HG03045 (cell line): Measurements from ENCODE around the gene JAKMIP3.

Experiments used
- ATAC-seq: cut with Tn5 transposase; IDR thresholded peaks from one replicate; pipeline ENCODE4 v1.9.1; 2021; ENCODE audit warnings: mild to moderate bottlenecking, moderate library complexity; ENCODE audit not compliant: unreplicated experiment

Gene JAKMIP3

DNA sequence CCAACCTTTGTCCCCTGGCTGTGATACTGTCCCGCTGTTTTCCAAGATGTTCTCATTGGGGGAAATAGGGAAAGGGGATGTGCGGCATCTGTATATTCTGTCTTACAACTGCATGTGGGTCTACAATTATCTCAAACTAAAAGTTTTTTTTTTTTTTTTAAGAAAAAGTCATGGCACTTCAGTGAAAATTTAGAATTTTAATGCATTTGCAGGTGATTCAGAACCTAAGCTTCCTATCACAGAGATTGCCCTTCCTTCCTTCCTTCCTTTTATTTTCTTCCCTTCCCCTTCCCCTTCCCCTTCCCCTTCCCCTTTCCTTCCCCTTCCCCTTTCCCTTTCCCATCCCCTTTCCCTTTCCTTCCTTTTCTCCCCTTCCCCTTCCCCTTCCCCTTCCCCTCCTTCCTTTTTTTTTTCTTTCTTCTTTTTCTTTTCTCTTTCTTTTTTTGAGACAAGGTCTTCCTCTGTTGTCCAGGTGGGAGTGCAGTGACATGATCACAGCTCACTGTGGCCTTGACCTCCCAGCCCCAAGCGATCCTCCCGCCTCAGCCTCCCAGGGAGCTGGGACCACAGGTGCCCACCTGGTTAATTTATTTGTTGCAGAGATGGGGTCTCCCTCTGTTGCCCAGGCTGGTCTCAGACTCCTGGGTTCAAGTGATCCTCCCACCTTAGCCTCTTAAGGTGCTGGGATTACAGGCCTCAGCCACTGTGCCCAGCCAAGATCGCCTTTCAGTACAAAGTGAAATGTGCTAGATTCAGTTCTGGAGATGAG lies 32.0 kb downstream of the JAKMIP3 start:
- ATAC-seq: no peak

DNA sequence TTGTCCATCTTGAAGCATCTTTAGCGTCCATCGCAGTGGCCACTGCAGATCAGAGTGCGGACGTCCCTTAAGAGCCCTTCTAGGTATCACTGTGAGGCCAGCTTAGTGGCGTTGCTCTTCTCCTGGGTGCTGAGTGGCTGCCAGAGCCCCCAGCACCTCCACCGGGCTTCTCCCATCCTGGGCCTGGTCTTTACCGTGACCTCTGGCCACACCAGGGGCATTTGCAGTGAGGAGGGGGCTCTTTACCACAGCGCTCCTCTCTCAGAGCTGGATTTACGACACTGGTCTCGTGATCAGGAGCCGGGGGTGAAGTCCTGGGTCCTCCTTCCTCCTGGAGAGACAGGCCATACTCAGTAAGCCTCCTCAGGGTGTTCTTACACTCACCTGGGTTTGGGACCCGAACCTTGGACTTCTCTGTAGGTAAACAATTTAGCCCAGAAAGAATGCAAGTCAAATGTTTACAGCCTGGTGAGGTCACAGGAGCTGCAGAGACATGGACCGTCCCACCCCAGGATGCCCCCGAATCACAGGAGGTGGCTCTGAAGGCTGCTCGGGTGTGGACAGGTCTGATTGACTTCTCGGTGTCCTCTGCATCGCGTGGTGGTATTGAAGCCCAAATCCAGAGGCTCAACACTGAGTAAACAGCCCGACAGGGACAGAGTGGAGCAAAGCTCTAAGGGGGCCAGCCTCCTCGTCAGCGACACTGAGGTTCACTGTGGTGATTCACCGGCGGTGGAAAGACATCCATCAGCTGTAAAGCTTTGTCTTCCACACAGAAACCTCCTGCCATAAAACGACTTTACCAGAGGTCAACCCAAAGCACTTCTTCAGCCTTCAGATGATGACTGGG lies 33.0 kb downstream of the JAKMIP3 start:
- ATAC-seq: no peak

DNA sequence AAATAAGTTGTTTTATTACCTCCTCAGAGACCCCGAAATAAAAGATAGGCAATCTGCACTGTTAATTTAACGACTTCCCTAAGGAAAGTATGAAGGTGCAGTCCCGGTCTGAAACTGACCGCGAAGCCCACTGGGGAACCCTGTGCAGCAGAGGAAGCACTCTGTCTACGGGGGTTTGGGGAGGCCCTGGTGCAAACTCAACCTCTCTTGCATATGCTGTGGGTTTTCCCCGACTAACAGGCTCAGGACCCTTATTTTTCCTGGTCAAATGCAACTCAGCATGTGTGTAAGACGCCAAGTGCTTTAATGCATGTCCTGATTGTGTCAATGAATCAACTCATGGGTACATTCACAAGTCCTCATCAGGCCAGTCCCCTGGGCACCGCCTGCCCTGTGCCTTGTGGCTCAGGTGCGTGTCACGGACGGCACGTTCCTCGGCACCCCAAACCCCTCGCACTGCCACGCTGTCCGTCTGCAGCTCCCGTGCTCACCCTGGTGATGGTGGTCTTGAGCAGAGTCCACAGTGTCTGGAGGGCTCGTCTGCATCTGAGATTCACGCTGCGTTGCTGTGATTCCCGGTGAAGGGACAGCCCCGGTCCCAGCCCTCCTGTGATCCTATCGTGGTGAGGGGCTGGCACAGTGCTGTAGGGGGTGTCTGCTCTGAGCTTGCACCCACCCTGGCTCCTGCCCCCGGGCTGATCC lies 33.8 kb downstream of the JAKMIP3 start:
- no peak for ATAC-seq

DNA sequence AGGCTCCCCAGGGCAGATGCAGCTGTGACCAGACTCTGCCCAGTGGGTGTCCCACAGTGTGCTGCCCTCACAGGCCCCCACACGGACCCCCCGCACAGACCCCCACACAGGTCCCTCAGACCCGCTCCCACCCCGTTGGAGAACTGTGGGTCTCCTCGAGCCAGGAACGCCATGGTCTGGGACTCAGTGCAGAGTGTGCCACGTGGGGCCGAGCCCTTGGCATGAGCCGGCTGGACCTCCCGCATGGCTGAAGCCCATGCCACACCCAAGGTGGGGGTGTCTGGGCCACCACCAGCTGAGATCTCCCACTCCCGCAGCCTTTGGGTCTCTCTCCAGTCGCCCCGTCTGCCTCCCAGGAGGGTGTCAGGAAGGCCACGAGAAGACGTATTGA lies 34.3 kb downstream of the JAKMIP3 start:
- ATAC-seq: no peak

DNA sequence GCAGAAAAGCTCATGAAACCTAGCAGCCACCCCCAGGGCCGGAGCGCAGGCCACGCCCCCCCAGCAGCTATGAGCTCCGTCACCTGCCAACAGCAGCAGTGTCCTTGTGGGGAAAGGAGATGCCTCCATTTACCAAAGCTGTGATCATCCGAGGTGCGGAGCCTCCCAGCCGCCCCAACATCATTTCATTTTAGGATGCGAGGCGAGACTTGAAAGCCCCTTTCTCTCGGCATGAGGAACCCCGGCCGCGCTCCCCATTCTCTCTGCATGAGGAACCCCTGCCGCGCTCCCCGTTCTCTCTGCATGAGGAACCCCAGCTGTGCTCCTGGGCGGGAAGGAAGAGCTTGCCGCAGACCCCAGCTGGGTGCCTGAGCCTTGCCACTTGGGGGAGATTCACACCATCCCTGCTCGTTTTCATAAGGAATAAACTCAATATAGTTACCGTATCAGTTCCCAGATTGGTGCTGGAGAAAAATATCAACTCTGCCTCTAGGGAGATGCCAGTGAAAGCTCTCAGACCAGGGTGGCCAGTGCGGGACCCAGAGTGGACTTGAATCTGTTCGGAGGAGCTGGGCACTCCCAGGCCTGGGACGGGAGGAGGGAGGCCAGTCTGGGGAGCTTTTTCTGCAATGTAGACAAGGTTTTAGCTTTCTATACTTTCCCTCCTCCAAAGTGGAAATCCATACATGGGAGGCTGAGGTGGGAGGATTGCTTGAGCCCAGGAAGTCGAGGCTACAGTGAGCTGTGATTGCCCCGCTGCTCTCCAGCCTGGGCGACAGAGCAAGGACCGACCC lies 35.0 kb downstream of the JAKMIP3 start:
- ATAC-seq: no peak

DNA sequence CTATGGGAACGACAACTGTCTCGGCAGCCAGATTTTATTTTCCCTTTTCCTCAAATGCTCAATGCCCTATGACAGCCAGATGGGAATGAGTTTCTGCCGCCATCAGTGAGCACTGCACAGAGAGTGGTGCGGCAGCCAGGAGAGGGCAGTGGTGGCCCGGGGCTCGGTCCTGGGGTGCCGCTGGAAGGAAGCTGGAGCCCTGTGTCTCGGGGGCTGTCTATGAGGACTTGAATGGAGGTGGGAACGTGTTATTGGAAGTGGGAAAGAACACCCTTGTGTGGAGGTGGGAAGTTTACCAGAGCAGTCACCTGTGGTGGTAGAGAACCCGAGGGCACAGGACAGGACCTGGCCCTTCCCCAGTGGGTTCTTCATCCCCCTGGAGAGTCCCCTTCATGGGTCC lies 35.8 kb downstream of the JAKMIP3 start:
- ATAC-seq: no peak

DNA sequence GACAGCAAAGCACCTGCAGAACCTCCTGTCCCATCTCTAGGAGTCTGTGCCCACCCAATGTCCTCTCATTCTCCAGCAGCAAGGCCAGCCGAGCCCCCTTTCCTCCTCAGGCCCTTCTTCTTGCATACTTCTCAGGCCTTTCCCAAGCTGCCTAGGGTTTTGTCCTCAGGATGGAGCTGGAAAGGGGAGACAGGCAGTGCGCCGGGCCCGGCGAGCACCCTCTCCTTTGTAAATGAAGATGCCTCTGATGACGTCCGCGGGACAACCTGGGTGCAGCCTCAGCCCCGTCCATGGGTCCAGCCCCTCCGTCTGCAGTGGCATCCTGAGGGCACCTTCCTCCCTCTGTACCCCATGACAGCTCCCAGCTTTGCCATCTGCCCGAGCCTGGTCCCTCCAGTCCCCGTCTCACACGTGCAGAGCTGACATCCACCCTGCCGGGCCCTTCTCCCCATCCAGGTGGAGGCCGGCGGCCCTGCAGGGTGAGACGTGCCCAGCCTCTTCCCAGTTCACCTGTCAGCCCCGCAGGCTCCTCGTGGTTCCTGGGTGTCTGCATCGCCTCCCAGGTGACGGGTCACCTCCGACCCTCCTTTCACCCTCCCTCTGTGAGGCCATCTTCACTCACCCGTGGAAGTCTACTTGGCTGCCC lies 36.4 kb downstream of the JAKMIP3 start:
- ATAC-seq: no peak

DNA sequence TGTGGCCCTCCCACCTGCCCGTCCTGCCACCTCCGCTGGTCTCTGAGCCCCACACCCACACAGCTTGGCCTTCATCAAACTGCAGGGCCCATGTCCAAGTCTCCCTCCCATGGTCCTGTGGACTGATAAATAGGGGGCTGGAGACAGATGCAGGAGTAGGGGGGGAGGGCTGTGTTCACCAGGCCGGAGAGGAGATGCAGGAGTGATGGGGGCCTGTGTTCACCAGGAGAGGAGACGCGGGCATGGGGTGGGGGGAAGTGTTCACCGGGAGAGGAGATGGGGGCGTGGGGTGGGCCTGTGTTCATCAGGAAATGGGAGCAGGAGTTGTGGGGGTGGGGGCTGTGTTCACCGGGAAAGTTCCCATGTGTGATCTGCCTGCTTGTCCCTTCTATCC lies 37.0 kb downstream of the JAKMIP3 start:
- no peak for ATAC-seq

DNA sequence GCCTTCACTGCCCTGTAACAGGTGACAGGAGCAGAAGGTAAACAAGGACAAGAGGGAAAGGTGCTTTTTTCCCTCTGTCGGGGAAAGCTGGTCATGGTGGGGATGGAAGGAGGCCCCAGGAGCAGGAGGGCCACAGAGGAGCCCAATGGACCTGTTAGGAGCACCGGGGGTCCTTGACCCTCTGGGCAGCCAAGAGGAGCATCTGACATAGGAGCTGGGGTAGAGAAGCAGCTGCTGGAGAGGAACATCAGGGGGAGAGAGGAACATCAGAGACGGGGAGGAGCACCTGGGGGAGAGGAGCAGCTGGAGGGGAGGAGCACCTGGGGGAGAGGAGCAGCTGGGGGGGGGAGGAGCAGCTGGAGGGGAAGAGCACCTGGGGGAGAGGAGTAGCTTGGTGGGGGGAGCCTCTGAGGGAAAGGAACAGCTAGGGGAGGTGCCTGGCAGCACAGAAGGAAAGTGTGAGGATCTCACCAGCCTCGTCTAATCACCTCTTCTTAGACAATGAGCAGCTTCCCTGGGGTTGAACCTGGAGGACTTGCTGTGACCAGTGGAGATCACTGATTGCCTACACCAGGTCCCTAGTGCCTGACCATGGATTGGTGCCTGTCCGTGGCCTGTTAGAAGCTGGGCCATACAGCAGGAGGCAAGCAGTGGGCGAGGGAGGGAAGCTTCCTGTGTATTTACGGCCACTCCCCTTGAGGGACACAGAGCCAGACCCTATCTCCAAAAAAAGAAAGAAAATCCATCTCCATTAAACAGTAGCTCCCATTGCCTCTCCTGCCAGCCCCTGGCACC lies 37.6 kb downstream of the JAKMIP3 start:
- ATAC-seq: no peak

DNA sequence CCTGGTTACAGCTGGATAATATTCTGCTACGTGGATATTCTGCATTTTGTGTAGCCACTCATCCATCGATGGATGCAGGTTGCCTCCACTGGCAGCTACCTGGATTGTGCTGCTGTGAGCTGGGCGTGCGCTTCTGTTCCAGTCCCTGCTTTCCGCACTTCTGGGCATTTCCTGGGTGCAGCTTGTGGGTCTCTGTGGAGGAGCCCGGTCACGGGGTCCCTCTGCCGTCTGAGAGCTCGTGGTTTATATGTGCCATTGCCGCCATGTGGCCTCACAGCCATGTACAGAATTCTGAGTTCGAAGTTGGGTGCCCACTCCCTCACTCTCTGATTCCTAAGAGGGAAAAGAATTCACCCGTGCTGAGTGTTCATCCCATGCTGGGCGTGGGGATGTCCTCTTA lies 38.3 kb downstream of the JAKMIP3 start:
- no peak for ATAC-seq

DNA sequence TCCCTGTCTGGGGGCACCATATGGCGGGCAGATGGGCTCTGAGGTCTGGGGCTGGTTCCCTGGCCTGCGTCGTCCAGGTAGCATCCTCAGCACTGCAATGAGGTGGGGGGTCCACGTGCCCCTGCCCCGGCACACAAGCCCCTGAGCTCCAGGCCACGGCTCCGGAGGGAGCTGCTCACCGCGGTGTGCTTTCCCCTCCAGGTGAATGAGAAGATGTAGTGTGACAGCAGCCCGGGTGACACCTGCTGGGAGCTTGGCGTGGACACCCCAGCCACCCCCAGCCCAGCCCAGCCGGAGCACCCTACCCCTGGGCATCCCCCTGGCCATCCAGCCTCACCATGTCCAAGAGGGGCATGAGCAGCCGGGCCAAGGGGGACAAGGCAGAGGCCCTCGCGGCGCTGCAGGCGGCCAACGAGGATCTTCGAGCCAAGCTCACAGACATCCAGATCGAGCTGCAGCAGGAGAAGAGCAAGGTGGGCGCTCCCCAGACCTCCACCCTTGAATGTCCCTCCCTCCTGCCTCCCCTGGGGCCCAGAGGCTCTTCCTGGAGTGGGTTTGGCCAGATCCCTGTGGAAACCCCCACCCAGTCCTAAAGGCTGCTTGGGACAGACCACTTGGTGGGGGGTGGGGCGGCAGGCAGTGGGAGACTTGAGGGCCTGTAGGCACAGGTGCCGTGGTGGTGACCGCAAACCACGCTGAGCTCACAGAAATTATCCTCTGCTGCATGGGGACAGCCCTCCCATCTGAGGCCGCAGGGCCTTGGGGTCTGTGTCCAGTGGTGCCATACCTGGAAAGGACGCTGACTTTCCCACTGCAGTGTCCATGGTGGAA lies 38.9 kb downstream of the JAKMIP3 start:
- no peak for ATAC-seq

DNA sequence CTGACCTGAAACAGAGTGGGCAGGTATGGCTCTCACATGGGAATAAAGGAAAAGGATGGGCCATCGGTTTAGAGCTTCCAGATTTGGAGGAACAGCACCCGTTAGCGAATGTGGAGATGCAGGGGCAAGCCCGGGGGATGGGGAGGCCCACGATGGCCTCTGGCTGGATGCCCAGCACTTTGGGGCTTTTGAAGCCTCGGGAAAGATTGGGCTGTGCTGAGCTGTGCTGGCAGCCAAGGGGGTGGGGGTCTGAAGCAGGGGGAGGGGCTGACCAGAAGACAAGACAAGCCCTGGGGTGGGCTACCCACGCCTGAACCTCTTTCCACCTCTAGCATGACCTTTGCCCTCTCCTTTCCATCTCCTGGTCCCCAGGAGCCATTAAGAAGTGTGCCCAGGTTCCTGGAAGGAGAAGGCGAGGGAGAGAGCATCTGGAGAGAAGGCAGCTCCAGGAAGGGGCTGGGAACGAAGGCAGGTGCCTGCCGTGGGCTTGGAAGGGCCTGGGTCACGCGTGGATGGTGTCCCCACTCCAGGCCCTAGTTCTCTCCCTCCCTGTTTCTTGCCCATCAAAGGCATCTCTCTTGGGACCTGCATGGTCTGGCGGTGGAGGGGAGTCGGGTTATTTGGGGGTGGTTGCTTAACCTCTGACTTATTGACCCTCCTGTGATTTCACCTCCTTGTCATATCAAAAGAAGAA lies 39.7 kb downstream of the JAKMIP3 start:
- no peak for ATAC-seq

DNA sequence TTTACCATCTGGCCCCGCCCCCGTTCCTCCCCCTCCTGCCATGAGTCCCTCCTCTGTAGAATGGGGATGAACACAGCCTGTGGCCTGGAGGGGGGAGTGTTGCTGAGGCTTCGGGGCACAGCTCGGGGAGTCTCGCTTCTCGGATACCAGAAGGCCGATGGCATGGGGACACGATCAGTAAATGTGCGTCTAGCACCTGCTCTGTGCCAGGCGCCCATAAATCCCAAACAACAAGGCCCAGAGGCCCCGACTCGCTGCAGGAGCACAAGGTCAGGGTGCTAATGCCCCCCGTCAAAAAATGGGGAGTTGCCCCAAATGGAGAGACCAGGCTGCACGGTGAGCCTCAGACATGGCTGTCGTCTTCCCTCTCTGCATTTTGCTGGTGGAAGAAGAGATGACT lies 40.7 kb downstream of the JAKMIP3 start:
- ATAC-seq: no peak

DNA sequence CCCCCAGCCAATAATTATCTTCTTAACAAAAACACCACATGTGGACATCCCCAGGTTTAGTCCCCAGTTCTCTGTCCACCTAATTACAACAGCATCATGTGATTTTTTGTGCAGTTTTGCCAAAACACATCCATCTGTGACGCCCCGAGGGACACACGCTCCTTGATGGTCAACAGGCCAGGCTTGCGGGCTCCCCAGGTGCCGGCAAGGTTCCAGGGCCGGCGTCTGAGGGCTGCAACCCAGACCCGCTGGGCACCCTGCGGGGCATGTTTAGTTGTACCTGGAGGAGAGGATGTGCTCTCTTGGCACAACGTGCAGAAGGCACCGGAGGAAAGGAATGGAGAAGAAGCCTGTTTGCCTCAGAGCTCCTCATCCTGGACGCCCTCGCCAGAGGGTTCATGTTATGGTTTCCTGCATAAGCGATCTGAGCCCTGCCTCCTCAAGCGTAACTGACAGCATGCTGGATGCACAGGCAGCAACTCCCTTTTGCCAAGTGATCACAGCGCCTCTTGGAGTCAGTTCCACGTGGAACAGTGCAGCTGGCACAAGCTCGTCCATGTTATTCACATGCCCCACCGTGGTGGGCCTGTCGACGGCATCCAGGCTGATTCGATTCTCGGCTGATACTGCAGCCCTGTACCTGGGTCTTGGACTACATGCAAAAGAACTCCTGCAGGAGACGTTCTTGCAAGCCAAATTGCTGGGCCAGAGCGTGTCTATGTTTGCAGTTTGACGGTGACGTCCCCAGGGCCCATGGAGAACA lies 41.6 kb downstream of the JAKMIP3 start:
- no peak for ATAC-seq

DNA sequence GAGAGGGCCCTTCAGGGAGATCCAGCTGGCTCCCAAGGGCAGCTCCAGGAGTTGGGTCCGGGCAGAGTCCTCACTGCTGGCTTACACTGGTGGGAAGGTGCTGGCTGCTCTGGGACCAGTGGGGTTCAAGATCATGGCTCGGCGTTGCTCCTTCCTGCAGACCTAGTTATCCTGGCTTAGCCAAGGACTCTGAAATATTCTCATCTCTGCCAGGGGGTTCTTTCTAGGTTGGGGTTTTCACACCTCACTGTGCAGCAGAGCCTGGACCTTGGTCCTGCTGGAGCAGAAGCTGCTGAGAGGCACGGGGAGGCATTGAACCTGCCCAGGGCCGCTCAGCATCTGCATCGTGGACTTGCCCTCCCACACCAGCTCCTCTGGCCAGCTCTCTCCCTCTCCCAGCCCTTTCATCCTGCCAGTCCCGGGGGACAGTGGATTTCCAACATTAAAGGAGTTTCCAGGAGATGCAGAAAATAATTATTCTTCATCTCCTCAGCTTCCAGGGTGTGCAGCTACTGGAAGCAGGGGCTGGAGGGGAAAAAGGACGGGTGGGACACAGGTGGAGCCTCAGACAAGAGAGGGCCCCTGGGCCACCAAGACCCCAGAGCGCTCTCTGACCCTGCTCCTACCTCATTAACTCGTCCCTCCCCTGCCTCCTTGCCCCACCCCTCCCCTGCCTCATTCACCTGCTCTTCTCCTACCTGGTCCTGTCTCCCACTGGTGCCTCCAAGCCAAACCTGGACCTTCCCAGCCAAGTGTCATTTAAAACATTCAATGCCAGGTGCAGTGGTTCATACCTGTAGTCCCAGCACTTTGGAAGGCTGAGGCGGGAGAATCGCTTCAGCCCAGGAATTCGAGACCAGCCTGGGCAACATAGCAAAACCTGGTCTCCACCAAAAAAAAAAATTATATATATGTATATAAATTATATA lies 42.5 kb downstream of the JAKMIP3 start:
- ATAC-seq: no peak

DNA sequence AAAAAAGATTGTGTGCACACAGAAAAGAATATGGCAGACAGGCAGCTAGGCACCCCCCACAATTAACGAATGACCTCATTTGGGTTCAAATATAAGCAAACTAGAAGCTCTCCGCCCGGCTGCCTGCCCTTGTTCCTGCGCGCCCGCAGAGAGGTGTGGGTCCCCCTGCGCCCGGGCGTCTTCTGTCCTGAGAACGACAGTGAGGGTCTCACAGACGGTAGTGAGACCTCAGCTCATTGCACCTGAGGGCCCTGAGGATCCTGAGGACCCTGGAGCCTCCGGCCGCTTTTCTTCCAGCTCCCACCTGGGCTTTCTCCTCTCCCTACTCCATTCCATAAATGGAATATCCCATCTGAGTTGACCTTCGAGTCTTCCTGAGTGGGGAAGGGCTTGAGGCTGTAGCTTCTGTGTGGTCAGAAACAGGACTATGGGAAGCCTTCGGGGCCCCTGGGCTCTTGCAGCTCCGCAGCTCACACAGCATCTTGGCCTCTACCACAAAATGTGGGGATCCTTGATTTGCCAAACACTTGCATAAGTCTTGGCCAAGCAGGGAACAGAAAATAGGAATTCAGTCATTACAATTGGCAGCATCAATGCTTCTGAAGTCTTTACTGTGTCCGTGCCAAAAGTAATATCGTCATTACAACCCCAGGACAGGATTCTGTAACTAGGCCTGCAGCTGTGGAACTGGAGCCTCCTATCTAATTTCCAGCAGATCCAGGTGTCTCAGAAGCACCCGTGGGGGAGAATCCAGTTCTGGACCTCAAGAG lies 43.8 kb downstream of the JAKMIP3 start:
- no peak for ATAC-seq
